Neural cell (in vitro differentiated cells): ENCODE data around the gene KPRP.

Source experiments
- EP300 ChIP-seq: fragments of 450-650 bp; conservative IDR thresholded peaks from 2 replicates; pipeline ENCODE4 v1.6.1; 2014; ENCODE audit warnings: antibody characterized with exemption, mild to moderate bottlenecking, moderate library complexity; ENCODE audit not compliant: poor library complexity, severe bottlenecking
- EZH2 ChIP-seq: fragments of 200-600, 300-800 bp; shearing (Covaris generic), sonication (generic); IDR thresholded peaks from 2 replicates; pipeline ENCODE4 v1.6.1; 2014; ENCODE audit warnings: antibody characterized with exemption, low read length, borderline replicate concordance, mild to moderate bottlenecking; ENCODE audit not compliant: insufficient read depth, poor library complexity, severe bottlenecking
- MXI1 ChIP-seq: fragments of 450-650 bp; conservative IDR thresholded peaks from 2 replicates; pipeline ENCODE4 v1.6.1; 2014; ENCODE audit warnings: antibody characterized with exemption, mild to moderate bottlenecking; ENCODE audit not compliant: poor library complexity, severe bottlenecking
- POLR2AphosphoS5 ChIP-seq: IDR thresholded peaks from 2 replicates; pipeline ENCODE4 v1.6.1; 2012
- RAD21 ChIP-seq: fragments of 450-650 bp; conservative IDR thresholded peaks from 2 replicates; pipeline ENCODE4 v1.6.1; 2014; ENCODE audit warnings: antibody characterized with exemption, mild to moderate bottlenecking, moderate library complexity
- SMC3 ChIP-seq: fragments of 450-650 bp; conservative IDR thresholded peaks from 2 replicates; pipeline ENCODE4 v1.6.1; 2014; ENCODE audit warnings: antibody characterized with exemption, mild to moderate bottlenecking, moderate library complexity; ENCODE audit not compliant: poor library complexity
- TAF1 ChIP-seq: IDR thresholded peaks from 2 replicates; pipeline ENCODE4 v1.6.1; 2012; ENCODE audit warnings: low read depth
- TF ChIP-seq, protein P1 (sequence below): fragments of 450-650 bp; IDR thresholded peaks from 2 replicates; pipeline ENCODE4 v1.5.1; 2014; ENCODE audit warnings: antibody characterized with exemption, mild to moderate bottlenecking, moderate library complexity; ENCODE audit not compliant: poor library complexity, severe bottlenecking
- TF ChIP-seq, protein P2 (sequence below): IDR thresholded peaks from 2 replicates; pipeline ENCODE4 v1.6.1; 2012; ENCODE audit warnings: borderline replicate concordance

- TF ChIP-seq EP300 (no peak), EZH2 (no peak), POLR2AphosphoS5 (no peak), RAD21 (no peak), SMC3 (no peak), TAF1 (no peak), MXI1 (no peak)
- TF ChIP-seq, protein P1, sequence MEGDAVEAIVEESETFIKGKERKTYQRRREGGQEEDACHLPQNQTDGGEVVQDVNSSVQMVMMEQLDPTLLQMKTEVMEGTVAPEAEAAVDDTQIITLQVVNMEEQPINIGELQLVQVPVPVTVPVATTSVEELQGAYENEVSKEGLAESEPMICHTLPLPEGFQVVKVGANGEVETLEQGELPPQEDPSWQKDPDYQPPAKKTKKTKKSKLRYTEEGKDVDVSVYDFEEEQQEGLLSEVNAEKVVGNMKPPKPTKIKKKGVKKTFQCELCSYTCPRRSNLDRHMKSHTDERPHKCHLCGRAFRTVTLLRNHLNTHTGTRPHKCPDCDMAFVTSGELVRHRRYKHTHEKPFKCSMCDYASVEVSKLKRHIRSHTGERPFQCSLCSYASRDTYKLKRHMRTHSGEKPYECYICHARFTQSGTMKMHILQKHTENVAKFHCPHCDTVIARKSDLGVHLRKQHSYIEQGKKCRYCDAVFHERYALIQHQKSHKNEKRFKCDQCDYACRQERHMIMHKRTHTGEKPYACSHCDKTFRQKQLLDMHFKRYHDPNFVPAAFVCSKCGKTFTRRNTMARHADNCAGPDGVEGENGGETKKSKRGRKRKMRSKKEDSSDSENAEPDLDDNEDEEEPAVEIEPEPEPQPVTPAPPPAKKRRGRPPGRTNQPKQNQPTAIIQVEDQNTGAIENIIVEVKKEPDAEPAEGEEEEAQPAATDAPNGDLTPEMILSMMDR: no peak
- TF ChIP-seq, protein P2, sequence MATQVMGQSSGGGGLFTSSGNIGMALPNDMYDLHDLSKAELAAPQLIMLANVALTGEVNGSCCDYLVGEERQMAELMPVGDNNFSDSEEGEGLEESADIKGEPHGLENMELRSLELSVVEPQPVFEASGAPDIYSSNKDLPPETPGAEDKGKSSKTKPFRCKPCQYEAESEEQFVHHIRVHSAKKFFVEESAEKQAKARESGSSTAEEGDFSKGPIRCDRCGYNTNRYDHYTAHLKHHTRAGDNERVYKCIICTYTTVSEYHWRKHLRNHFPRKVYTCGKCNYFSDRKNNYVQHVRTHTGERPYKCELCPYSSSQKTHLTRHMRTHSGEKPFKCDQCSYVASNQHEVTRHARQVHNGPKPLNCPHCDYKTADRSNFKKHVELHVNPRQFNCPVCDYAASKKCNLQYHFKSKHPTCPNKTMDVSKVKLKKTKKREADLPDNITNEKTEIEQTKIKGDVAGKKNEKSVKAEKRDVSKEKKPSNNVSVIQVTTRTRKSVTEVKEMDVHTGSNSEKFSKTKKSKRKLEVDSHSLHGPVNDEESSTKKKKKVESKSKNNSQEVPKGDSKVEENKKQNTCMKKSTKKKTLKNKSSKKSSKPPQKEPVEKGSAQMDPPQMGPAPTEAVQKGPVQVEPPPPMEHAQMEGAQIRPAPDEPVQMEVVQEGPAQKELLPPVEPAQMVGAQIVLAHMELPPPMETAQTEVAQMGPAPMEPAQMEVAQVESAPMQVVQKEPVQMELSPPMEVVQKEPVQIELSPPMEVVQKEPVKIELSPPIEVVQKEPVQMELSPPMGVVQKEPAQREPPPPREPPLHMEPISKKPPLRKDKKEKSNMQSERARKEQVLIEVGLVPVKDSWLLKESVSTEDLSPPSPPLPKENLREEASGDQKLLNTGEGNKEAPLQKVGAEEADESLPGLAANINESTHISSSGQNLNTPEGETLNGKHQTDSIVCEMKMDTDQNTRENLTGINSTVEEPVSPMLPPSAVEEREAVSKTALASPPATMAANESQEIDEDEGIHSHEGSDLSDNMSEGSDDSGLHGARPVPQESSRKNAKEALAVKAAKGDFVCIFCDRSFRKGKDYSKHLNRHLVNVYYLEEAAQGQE: no peak
Observed at GRCh38 chr1:152752225-152752624, 5.6 kb upstream of the KPRP start.
